K562 (cell line): ENCODE results near the gene LDLRAD3. TPM values are rescaled to one million over a fixed set of nuclear protein-coding genes. Genes with fewer than 3 reads are reported as not detected.

Experiments
- ATAC-seq: fragments of 200-7000 bp; cut with Tn5 transposase; 3 replicates; pipeline ENCODE4 v1.9.1; 2020; ENCODE audit warnings: moderate library complexity
- BruUV-seq: library from RNA; stranded (reverse); fragments of 400-500 nt; replicated peaks from 2 replicates; lab custom pipeline; 2021; lab: Mats Ljungman, UMichigan
- CTCF ChIA-PET: fragments of 300-600 bp; formaldehyde crosslinking; extraction: SDS; loops from one replicate; lab custom pipeline; 2021; ENCODE audit warnings: low intra/inter-chr PET ratio; lab: Yijun Ruan, JAX
- POLR2A ChIA-PET: fragments of 300-600, 350-650 bp; sonication (Branson Sonifier 250); formaldehyde crosslinking; extraction: SDS; loops from one replicate; lab custom pipeline; 2021; ENCODE audit warnings: antibody characterized with exemption, inconsistent platforms; lab: Yijun Ruan, JAX
- DNase-seq, 4 experiments: peaks; one replicate each; pipeline versions ENCODE4 v3.0.0 to v3.0.0-alpha.2; 2011 to 2018; ENCODE audit warnings: low spot score in 3 of 4, mixed read lengths in 3 of 4; ENCODE audit errors: extremely low read depth in 1 of 4
- FAIRE-seq: peaks from 2 replicates; lab custom pipeline; 2011; peaks lifted over from hg19 to GRCh38; lab: Jason Lieb, UNC
- H2AFZ ChIP-seq: 2 replicates; pipeline ENCODE4 v1.6.0; 2011; ENCODE audit warnings: low read depth, low read length, control low read depth, inconsistent platforms
- H3K27ac ChIP-seq: fragments of 200-600 bp; 3 replicates; pipeline ENCODE4 v1.8.0; 2011; ENCODE audit warnings: low read depth, mild to moderate bottlenecking, control low read depth, inconsistent platforms, low read length, moderate library complexity, mixed read lengths; ENCODE audit errors: extremely low read depth
- H3K27me3 ChIP-seq, 2 experiments: fragments of 300-600 bp in 1 of 2; 2 replicates in 1 of 2; 3 replicates in 1 of 2; pipeline versions ENCODE4 v1.6.0 to v1.8.0; 2011; ENCODE audit warnings: inconsistent platforms in 2 of 2, low read length in 2 of 2, mild to moderate bottlenecking in 1 of 2, mixed read lengths in 1 of 2, moderate library complexity in 1 of 2; ENCODE audit not compliant: control insufficient read depth in 2 of 2, insufficient read depth in 2 of 2
- H3K36me3 ChIP-seq: fragments of 300-600 bp; 3 replicates; pipeline ENCODE4 v1.8.0; 2011; ENCODE audit warnings: mild to moderate bottlenecking, low read length, inconsistent platforms; ENCODE audit not compliant: control insufficient read depth, insufficient read depth
- H3K4me1 ChIP-seq, 2 experiments: fragments of 200-600 bp in 1 of 2; replicated peaks in 1 of 2; 2 replicates in 1 of 2; 3 replicates in 1 of 2; pipeline versions ENCODE4 v1.5.1 to v1.8.0; 2011; ENCODE audit warnings: inconsistent platforms in 2 of 2, low read length in 2 of 2, mild to moderate bottlenecking in 1 of 2, mixed read lengths in 1 of 2, moderate library complexity in 1 of 2; ENCODE audit not compliant: control insufficient read depth in 2 of 2, insufficient read depth in 2 of 2
- H3K4me2 ChIP-seq: 2 replicates; pipeline ENCODE4 v1.6.1; 2011; ENCODE audit warnings: low read length, control low read depth, inconsistent platforms, mixed read lengths; ENCODE audit not compliant: insufficient read depth
- H3K4me3 ChIP-seq: fragments of 200-600 bp; sonication (generic), shearing (Covaris generic); 2 replicates; pipeline ENCODE4 v1.5.1; 2016; ENCODE audit warnings: control low read depth, inconsistent platforms
- H3K79me2 ChIP-seq: fragments of 200-600 bp; 3 replicates; pipeline ENCODE4 v1.8.0; 2011; ENCODE audit warnings: low read length, inconsistent platforms; ENCODE audit not compliant: control insufficient read depth, insufficient read depth
- H3K9ac ChIP-seq, 2 experiments: 2 replicates each; pipeline versions ENCODE4 v1.6.0 to v1.6.1; 2011; ENCODE audit warnings: low read depth in 2 of 2, low read length in 2 of 2, control low read depth in 1 of 2, inconsistent platforms in 1 of 2, mild to moderate bottlenecking in 1 of 2, mixed read lengths in 1 of 2; ENCODE audit not compliant: insufficient read depth in 1 of 2
- H3K9me1 ChIP-seq: one replicate; pipeline ENCODE4 v1.6.0; 2011; ENCODE audit warnings: inconsistent platforms, mild to moderate bottlenecking, low read length, moderate library complexity; ENCODE audit not compliant: control insufficient read depth, insufficient read depth
- H3K9me3 ChIP-seq: replicated peaks from 2 replicates; pipeline ENCODE4 v1.5.1; 2011; ENCODE audit warnings: low read depth, low read length, inconsistent platforms; ENCODE audit not compliant: control insufficient read depth, insufficient read depth
- H4K20me1 ChIP-seq: replicated peaks from 2 replicates; pipeline ENCODE4 v1.6.1; 2011; ENCODE audit warnings: low read length, inconsistent platforms, mixed read lengths; ENCODE audit not compliant: control insufficient read depth, insufficient read depth
- BRF2 ChIP-seq: IDR thresholded peaks from 3 replicates; pipeline ENCODE4 v1.6.1; 2011; ENCODE audit warnings: borderline replicate concordance, mild to moderate bottlenecking; ENCODE audit not compliant: insufficient read length, insufficient read depth
- CEBPB ChIP-seq: fragments of 450-650 bp; IDR thresholded peaks from 2 replicates; pipeline ENCODE4 v1.6.1; 2016; ENCODE audit warnings: missing genetic modification characterization, missing compliant biosample characterization
- CEBPG ChIP-seq, 3 experiments: fragments of 200-800 bp in 1 of 3; sonication (Bioruptor generic) in 1 of 3; sonication (generic) in 1 of 3; formaldehyde crosslinking in 1 of 3; IDR thresholded peaks in 2 of 3; conservative IDR thresholded peaks in 1 of 3; 2 replicates each; pipeline versions ENCODE4 v1.6.1 to v1.8.0; 2016 to 2022; ENCODE audit warnings: missing compliant biosample characterization in 2 of 3, missing genetic modification characterization in 2 of 3, mild to moderate bottlenecking in 1 of 3, missing genetic modification reagents in 1 of 3
- HEY1 ChIP-seq: fragments of 250-450 bp; sonication (Bioruptor Pico); IDR thresholded peaks from 2 replicates; pipeline ENCODE4 v1.5.0; 2020; ENCODE audit warnings: mild to moderate bottlenecking, moderate library complexity, borderline replicate concordance
- IRF9 ChIP-seq: fragments of 450-650 bp; IDR thresholded peaks from 2 replicates; pipeline ENCODE4 v1.6.1; 2016; ENCODE audit warnings: missing biosample characterization, missing genetic modification characterization
- MAFK ChIP-seq: IDR thresholded peaks from 2 replicates; pipeline ENCODE4 v1.6.1; 2011; ENCODE audit warnings: low read length, improper control_type of control experiment
- NR4A1 ChIP-seq, 2 experiments: fragments of 250-450 bp in 1 of 2; fragments of 450-650 bp in 1 of 2; sonication (Bioruptor Pico) in 1 of 2; IDR thresholded peaks; 2 replicates each; pipeline versions ENCODE4 v1.4.0 to v1.6.1; 2016 to 2020; ENCODE audit warnings: mild to moderate bottlenecking in 2 of 2, missing compliant biosample characterization in 1 of 2, missing genetic modification characterization in 1 of 2, moderate library complexity in 1 of 2
- POLR2H ChIP-seq: IDR thresholded peaks from 2 replicates; pipeline ENCODE4 v1.6.1; 2016; ENCODE audit warnings: missing genetic modification characterization, low read depth, mild to moderate bottlenecking, control low read depth, missing compliant biosample characterization, moderate library complexity
- PRDM10 ChIP-seq: fragments of 450-650 bp; IDR thresholded peaks from 2 replicates; pipeline ENCODE4 v1.6.1; 2018; ENCODE audit not compliant: partially characterized antibody
- SMARCE1 ChIP-seq: fragments of 450-650 bp; IDR thresholded peaks from 2 replicates; pipeline ENCODE4 v1.7.1; 2016; ENCODE audit warnings: mild to moderate bottlenecking
- WHSC1 ChIP-seq: IDR thresholded peaks from one replicate; pipeline ENCODE4 v1.6.1; 2012; ENCODE audit warnings: low read length, control low read depth, inconsistent platforms
- YY1 ChIP-seq, 3 experiments: IDR thresholded peaks; 2 replicates each; pipeline ENCODE4 v1.6.1; 2011; ENCODE audit warnings: low read length in 2 of 3, mild to moderate bottlenecking in 2 of 3, moderate library complexity in 2 of 3, borderline replicate concordance in 1 of 3, control low read depth in 1 of 3, low read depth in 1 of 3; ENCODE audit not compliant: insufficient read depth in 3 of 3, insufficient replicate concordance in 2 of 3, control insufficient read depth in 1 of 3, insufficient read length in 1 of 3; ENCODE audit errors: extremely low read depth in 1 of 3
- ZNF316 ChIP-seq: fragments of 450-650 bp; IDR thresholded peaks from 2 replicates; pipeline ENCODE4 v1.6.1; 2016
- WGBS: fragments of 100-300 bp; shearing (Covaris generic); methylation state at CpG from one replicate; pipeline ENCODE4 v1.1.6; 2016; ENCODE audit warnings: low coverage, mixed read lengths; ENCODE audit not compliant: insufficient coverage; ENCODE audit errors: missing lambda C conversion rate; 5-methylcytosine and 5-hydroxymethylcytosine counted together
- in situ Hi-C: fragments of 300-500 bp; cut with MboI; formaldehyde crosslinking; loops from 4 replicates; pipeline ENCODE4 v1.15.0; 2018; ENCODE audit warnings: inconsistent platforms, mixed read lengths
- intact Hi-C: fragments of 100-400 bp; cut with micrococcal nuclease; formaldehyde crosslinking; loops from 2 replicates; pipeline ENCODE4 v1.14.2; 2022
- polyA plus RNA-seq, 8 experiments: library from polyadenylated mRNA; depleted of rRNA in 4 of 8; stranded (reverse) in 5 of 8; unstranded in 3 of 8; fragments of >200 nt; fragmentation: Nextera tagmentation in 2 of 8; fragmentation: Illumina TruSeq in 1 of 8; extraction: Ambion mirVana in 2 of 8; extraction: Trizol in 1 of 8; gene quantifications; 2 replicates each; pipeline versions ENCODE4 v1.2.1 to v1.2.3, GENCODE V29; 2011 to 2014; ENCODE audit warnings: inconsistent platforms in 1 of 8, missing spikeins in 1 of 8
- total RNA-seq, 7 experiments: library from RNA; depleted of rRNA in 6 of 7; stranded (reverse); fragments of >200 nt in 6 of 7; fragmentation: Illumina TruSeq in 2 of 7; extraction: Trizol in 2 of 7; gene quantifications; 2 replicates each; pipeline versions ENCODE4 v1.2.1 to v1.2.3, GENCODE V29; 2011 to 2021; ENCODE audit warnings: low replicate concordance in 1 of 7

LDLRAD3 gene
- total and polyA plus RNA-seq, 9 of the 15 experiments (the other 6 are each of a cell fraction or from before 2014, with no cell fraction given): 0.73 to 7.2 (median 3.5) TPM

GRCh38 chr11:36101466-36101865 lies 157.6 kb downstream of the LDLRAD3 start (continued):
- TF ChIP-seq ZNF316 (peak; percentile 74), HEY1 (CRISPR knock-in tag) (no peak), MAFK (peak; percentile 64; the same call in 1 of the 2 replicates), YY1 (IDR thresholded peaks at IDR 0.05; ENCODE audit: borderline replicate concordance in 1 of 3, control insufficient read depth in 1 of 3, extremely low read depth in 1 of 3, insufficient read depth in 3 of 3, insufficient read length in 1 of 3, insufficient replicate concordance in 2 of 3, low read depth in 1 of 3, low read length in 2 of 3) (no peak)

GRCh38 chr11:36102868-36103267 lies 159.0 kb downstream of the LDLRAD3 start:
- intact Hi-C loops: no loop called here
- ChIA-PET CTCF (no interaction called here), POLR2A (interaction anchor here (0.6 kb wide), 1 partner anchor 9 kb away, joined by 3 read pairs; no protein-coding TSS in a partner anchor)
- Histone ChIP-seq H3K4me3 (no peak overlapping the region), H3K9me1 (no peaks in the 10 kb centered on the region), H4K20me1 (no peaks in the 10 kb centered on the region), H3K9ac (peak overlapping the region in 1 of 2 experiments; percentile 41; a peak in 1 of 4 replicates), H3K4me1 (peaks cover 29 to 66% of the 10 kb centered on the region in 2 experiments), H3K79me2 (peaks cover 22% of the 10 kb centered on the region), H2AFZ (peak overlapping the region; percentile 73), H3K9me3 (no peaks in the 10 kb centered on the region), H3K4me2 (peak overlapping the region; percentile 28; the same call in 1 of the 2 replicates), H3K27me3 (no peaks in the 10 kb centered on the region), H3K27ac (peak overlapping the region; percentile 56), H3K36me3 (0 out of 3 replicates have a peak, but pooled peaks cover 2% of the 10 kb centered on the region)
- whole genome bisulfite sequencing: 23% methylated on average over 5 of the region's 5 CpGs
- ATAC-seq (no peak), FAIRE-seq (no peak), DNase-seq (no peak)
- in situ Hi-C loops: no loop called here
- no TSS peak for BruUV-seq
- TF ChIP-seq PRDM10 (peak; percentile 26), IRF9 (tag) (0 out of 2 replicates have a peak, but pooled peaks have one; percentile 32), POLR2H (0 out of 2 replicates have a peak, but pooled peaks have one; percentile 46), NR4A1 (CRISPR knock-in tag; IDR thresholded peaks at IDR 0.05) (no peak), NR4A1 (tag; IDR thresholded peaks at IDR 0.05) (0 out of 2 replicates have a peak, but pooled peaks have one; percentile 0), CEBPG (CRISPR knock-in tag; IDR thresholded peaks at IDR 0.05) (no peak), CEBPG (tag; conservative IDR thresholded peaks at IDR 0.05 in 1 of 2, IDR thresholded peaks at IDR 0.05 in 1 of 2) (peak; percentile 44 to 71; a peak in 2 of 4 replicates), WHSC1 (no peak), BRF2 (no peak), CEBPB (tag) (peak; percentile 76), SMARCE1 (peak; percentile 9; the same call in 1 of the 2 replicates)
